Left renal cortex interstitium (tissue), 4 donors: Measurements from ENCODE around the gene INSRR. TPM values are rescaled to one million over a fixed set of nuclear protein-coding genes. Genes with fewer than 3 reads are reported as not detected.

Source experiments
- DNase-seq, 4 donors: peaks; one replicate each; pipeline ENCODE4 v3.0.0-alpha.2; 2013; ENCODE audit warnings: low read depth in 4 of 4, low spot score in 2 of 4, missing footprints in 1 of 4
- polyA plus RNA-seq, 4 donors: library from polyadenylated mRNA; unstranded; fragments of 120-200 nt; gene quantifications; one replicate each; pipeline ENCODE4 v1.2.1, GENCODE V29; 2013; ENCODE audit not compliant: insufficient read length in 4 of 4

The INSRR gene
- polyA plus RNA-seq, 4 donors: 1.6 to 4.4 (median 2.0) TPM

- no peak for DNase-seq
Measured at GRCh38 chr1:156836041-156836654, 22.8 kb downstream of the INSRR start.

- no peak for DNase-seq
Measured at GRCh38 chr1:156834322-156834721, 24.6 kb downstream of the INSRR start.

- DNase-seq: no peak
Measured at GRCh38 chr1:156833603-156834002, 25.3 kb downstream of the INSRR start.

- no peak for DNase-seq
Measured at GRCh38 chr1:156832434-156832833, 26.5 kb downstream of the INSRR start.

GRCh38 chr1:156828400-156829124, 30.4 kb downstream of the INSRR start:
- DNase-seq: no peak

GRCh38 chr1:156826630-156827029, 32.3 kb downstream of the INSRR start:
- DNase-seq: no peak

- no peak for DNase-seq
Measured at GRCh38 chr1:156823210-156823790, 35.6 kb downstream of the INSRR start.

- DNase-seq: no peak
Measured at GRCh38 chr1:156822680-156823079, 36.2 kb downstream of the INSRR start.

- DNase-seq: no peak
Measured at GRCh38 chr1:156821801-156822200, 37.1 kb downstream of the INSRR start.

- no peak for DNase-seq
Measured at GRCh38 chr1:156816561-156817328, 42.2 kb downstream of the INSRR start, which contains the start of gene SH2D2A. SH2D2A (minus strand) TSS chr1:156816848; CDS start chr1:156816708, 140 bp downstream.

- no peak for DNase-seq
Measured at GRCh38 chr1:156815961-156816422, 42.9 kb downstream of the INSRR start.

GRCh38 chr1:156815307-156815826, 43.5 kb downstream of the INSRR start:
- DNase-seq: peak in 2 of 4 donors; percentile 70 to 74

- no peak for DNase-seq
Measured at GRCh38 chr1:156814571-156815260, 44.2 kb downstream of the INSRR start.

GRCh38 chr1:156813750-156814570, 45.0 kb downstream of the INSRR start:
- DNase-seq: no peak

GRCh38 chr1:156813298-156813697, 45.6 kb downstream of the INSRR start:
- no peak for DNase-seq

- DNase-seq: no peak
Measured at GRCh38 chr1:156812293-156812990, 46.5 kb downstream of the INSRR start.

- no peak for DNase-seq
Measured at GRCh38 chr1:156811168-156811567, 47.7 kb downstream of the INSRR start.

GRCh38 chr1:156809711-156810366, 49.1 kb downstream of the INSRR start:
- DNase-seq: no peak
